ENCODE data around the gene RELL2.

Gene RELL2

DNA sequence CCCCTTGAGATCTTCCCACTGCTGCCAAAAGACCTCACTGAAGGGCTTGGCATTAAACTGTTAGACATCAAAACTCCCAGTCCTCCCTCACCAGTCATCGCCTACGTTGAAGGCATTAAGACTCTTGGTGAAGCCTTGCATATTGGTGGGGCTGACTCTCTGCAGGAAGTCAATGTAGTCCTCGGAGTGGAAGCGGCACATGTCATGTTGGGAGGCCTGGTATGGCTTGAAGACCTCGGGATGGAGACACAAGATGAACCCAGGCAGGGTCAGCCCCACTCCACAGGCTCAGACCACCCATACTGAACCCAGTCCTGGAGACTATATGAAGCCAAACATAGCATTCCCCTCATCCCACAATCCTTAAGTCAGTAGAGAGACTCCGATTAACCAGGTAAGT, 2.1 kb upstream of the RELL2 start:
- H3K4me3 ChIP-seq (ENCODE audit: severe bottlenecking), result no peak overlapping the region
- peaks cover 46% of the 10 kb centered on the region for H3K36me3 ChIP-seq (ENCODE audit: low read depth)
- TF ChIP-seq, protein P1, sequence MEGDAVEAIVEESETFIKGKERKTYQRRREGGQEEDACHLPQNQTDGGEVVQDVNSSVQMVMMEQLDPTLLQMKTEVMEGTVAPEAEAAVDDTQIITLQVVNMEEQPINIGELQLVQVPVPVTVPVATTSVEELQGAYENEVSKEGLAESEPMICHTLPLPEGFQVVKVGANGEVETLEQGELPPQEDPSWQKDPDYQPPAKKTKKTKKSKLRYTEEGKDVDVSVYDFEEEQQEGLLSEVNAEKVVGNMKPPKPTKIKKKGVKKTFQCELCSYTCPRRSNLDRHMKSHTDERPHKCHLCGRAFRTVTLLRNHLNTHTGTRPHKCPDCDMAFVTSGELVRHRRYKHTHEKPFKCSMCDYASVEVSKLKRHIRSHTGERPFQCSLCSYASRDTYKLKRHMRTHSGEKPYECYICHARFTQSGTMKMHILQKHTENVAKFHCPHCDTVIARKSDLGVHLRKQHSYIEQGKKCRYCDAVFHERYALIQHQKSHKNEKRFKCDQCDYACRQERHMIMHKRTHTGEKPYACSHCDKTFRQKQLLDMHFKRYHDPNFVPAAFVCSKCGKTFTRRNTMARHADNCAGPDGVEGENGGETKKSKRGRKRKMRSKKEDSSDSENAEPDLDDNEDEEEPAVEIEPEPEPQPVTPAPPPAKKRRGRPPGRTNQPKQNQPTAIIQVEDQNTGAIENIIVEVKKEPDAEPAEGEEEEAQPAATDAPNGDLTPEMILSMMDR (IDR thresholded peaks at IDR 0.05; ENCODE audit: poor library complexity, severe bottlenecking), result no peak
- H3K27ac ChIP-seq (ENCODE audit: poor library complexity, severe bottlenecking), result no peak overlapping the region
- DNase-seq (ENCODE audit: low spot score), result no peak
- H3K27me3 ChIP-seq (ENCODE audit: insufficient read depth, poor library complexity, severe bottlenecking), result no peaks in the 10 kb centered on the region
- H3K9me3 ChIP-seq (ENCODE audit: severe bottlenecking), result no peaks in the 10 kb centered on the region
- peaks cover 5% of the 10 kb centered on the region for H3K4me1 ChIP-seq (ENCODE audit: insufficient read depth, poor library complexity, severe bottlenecking)
- no peak for ATAC-seq (ENCODE audit: low read depth)

DNA sequence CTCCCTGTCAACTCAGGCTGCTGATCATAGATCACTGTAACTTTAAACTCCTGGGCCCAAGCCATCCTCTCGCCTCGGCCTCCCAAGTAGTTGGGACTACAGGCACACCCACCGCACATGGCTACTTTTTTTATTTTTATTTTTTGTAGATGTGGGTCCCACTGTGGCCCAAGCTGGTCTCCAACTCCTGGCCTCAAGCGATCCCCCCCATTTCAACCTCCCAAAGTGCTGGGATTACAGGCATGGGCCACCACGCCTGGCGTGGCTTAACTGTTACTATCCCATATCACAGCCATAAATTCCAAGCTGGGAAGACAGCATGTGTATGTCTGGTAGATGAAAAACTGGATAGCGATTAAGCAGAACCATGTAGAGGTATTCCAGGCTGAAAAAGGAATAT, 1.2 kb upstream of the RELL2 start:
- peak overlapping the region; percentile 71 for H3K4me3 ChIP-seq (ENCODE audit: severe bottlenecking)
- H3K9me3 ChIP-seq (ENCODE audit: severe bottlenecking), result no peaks in the 10 kb centered on the region
- peaks cover 5% of the 10 kb centered on the region for H3K4me1 ChIP-seq (ENCODE audit: insufficient read depth, poor library complexity, severe bottlenecking)
- ATAC-seq (ENCODE audit: low read depth), result no peak
- no peak overlapping the region for H3K27ac ChIP-seq (ENCODE audit: poor library complexity, severe bottlenecking)
- TF ChIP-seq, protein P1 (IDR thresholded peaks at IDR 0.05; ENCODE audit: poor library complexity, severe bottlenecking), result no peak
- no peaks in the 10 kb centered on the region for H3K27me3 ChIP-seq (ENCODE audit: insufficient read depth, poor library complexity, severe bottlenecking)
- DNase-seq (ENCODE audit: low spot score), result no peak
- peaks cover 38% of the 10 kb centered on the region for H3K36me3 ChIP-seq (ENCODE audit: low read depth)

DNA sequence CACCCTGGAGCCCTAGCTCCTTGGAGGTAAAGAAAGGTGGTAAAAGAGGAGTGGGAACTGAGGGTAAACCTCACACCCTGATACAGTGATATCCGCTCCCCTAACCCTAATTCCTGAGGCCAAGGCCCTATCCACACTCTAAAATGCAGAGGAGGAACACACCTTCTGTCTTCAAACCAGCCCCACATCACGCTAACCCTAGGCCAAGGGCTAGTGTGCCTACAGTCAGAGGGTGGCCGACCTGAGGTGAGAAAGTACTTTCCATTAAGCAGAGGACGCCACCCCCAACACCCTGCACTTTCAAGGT, 738 bp upstream of the RELL2 start:
- no peaks in the 10 kb centered on the region for H3K9me3 ChIP-seq (ENCODE audit: severe bottlenecking)
- TF ChIP-seq, protein P1 (IDR thresholded peaks at IDR 0.05; ENCODE audit: poor library complexity, severe bottlenecking), result no peak
- DNase-seq (ENCODE audit: low spot score) (no peak), ATAC-seq (ENCODE audit: low read depth) (no peak)
- peaks cover 34% of the 10 kb centered on the region for H3K36me3 ChIP-seq (ENCODE audit: low read depth)
- H3K4me3 ChIP-seq (ENCODE audit: severe bottlenecking), result peak overlapping the region; percentile 71
- H3K4me1 ChIP-seq (ENCODE audit: insufficient read depth, poor library complexity, severe bottlenecking), result peaks cover 5% of the 10 kb centered on the region
- no peaks in the 10 kb centered on the region for H3K27me3 ChIP-seq (ENCODE audit: insufficient read depth, poor library complexity, severe bottlenecking)
- H3K27ac ChIP-seq (ENCODE audit: poor library complexity, severe bottlenecking), result peak overlapping the region; percentile 38

DNA sequence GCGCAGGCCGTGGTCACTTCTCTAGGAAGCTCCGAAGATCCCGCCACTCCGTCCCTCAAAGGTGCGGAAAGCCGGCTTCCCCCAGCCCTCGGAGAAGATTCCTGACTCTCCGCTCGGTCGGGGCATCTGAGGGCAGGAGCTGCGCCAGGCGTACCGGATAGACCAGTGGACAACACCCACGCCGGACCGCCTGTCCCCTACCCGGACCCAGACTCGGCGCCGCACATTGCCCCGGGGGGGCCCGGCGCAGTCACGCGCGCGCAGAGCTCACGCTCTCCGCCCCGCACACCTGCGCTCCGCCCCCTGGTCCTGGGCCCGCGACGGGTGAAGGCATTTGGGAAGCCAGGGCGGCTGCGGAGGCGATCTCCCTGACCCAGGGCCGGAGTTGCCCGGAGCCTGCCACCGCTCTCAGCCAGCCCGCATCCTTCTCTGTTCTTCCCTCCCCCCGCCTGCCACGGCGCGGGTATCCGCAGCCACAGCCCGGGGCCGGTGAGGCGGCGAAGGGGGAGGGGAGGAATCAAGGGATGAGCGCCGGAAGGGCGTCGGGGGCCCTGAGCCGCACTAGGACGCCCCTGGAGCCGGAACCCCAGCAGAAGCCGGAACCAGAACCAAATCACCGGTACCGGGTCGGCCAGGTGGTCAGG, 448 bp downstream of the RELL2 start:
- Histone ChIP-seq H3K4me3 (ENCODE audit: severe bottlenecking) (peak overlapping the region; percentile 71), H3K4me1 (ENCODE audit: insufficient read depth, poor library complexity, severe bottlenecking) (peaks cover 5% of the 10 kb centered on the region), H3K27me3 (ENCODE audit: insufficient read depth, poor library complexity, severe bottlenecking) (no peaks in the 10 kb centered on the region), H3K9me3 (ENCODE audit: severe bottlenecking) (no peaks in the 10 kb centered on the region), H3K36me3 (ENCODE audit: low read depth) (peaks cover 25% of the 10 kb centered on the region), H3K27ac (ENCODE audit: poor library complexity, severe bottlenecking) (peak overlapping the region; percentile 38)
- ATAC-seq (ENCODE audit: low read depth), result peak; percentile 48
- no peak for DNase-seq (ENCODE audit: low spot score)
- TF ChIP-seq, protein P1 (IDR thresholded peaks at IDR 0.05; ENCODE audit: poor library complexity, severe bottlenecking), result no peak

DNA sequence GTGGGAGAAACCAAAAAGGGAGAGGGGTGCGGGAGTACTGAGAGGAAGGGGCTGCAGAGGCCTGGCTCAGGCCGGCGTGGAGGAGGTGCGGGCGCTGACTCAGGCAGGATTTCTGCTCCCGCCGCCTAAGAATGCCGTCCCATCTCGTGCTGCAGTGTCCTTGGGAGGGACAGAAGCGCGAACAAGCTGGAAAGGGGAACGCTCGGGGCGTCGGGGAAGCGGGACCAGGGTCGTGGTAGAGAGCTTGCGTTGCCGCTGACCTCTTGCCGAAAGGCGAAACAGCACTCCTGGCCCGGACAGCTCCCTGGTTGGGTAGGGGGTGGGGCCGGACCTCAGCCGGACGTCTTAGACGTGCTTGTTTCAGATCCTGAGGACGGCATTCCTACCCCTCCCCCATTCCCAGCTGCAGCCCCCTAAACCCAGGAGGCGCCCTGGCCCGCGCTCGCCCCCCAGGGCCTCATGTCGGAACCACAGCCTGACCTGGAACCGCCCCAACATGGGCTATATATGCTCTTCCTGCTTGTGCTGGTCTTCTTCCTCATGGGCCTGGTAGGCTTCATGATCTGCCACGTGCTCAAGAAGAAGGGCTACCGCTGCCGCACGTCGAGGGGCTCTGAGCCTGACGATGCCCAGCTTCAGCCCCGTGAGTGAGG, 1.1 kb downstream of the RELL2 start:
- Histone ChIP-seq H3K27me3 (ENCODE audit: insufficient read depth, poor library complexity, severe bottlenecking) (no peaks in the 10 kb centered on the region), H3K4me3 (ENCODE audit: severe bottlenecking) (peak overlapping the region; percentile 71), H3K9me3 (ENCODE audit: severe bottlenecking) (no peaks in the 10 kb centered on the region), H3K27ac (ENCODE audit: poor library complexity, severe bottlenecking) (peak overlapping the region; percentile 38), H3K4me1 (ENCODE audit: insufficient read depth, poor library complexity, severe bottlenecking) (peaks cover 5% of the 10 kb centered on the region), H3K36me3 (ENCODE audit: low read depth) (peaks cover 25% of the 10 kb centered on the region)
- ATAC-seq (ENCODE audit: low read depth) (peak; percentile 9; the same call in 2 of the 3 replicates), DNase-seq (ENCODE audit: low spot score) (peak; percentile 83)
- TF ChIP-seq, protein P1 (IDR thresholded peaks at IDR 0.05; ENCODE audit: poor library complexity, severe bottlenecking), result peak; percentile 47
